Activated CD8-positive, alpha-beta memory T cell treated with anti-CD3 and anti-CD28 coated beads, Interleukin-2, amount 50 U/mL, for 1 hour (primary cell): Measurements from ENCODE around the gene OR8B8.
"Not testable (repeated sequence)": the region's sequence is repeated elsewhere in the genome, so short reads cannot be mapped to it uniquely, and the experiment has no call there.

ENCODE experiments used
- DNase-seq: peaks from one replicate; pipeline ENCODE4 v3.0.0-alpha.2; 2020; ENCODE audit errors: extremely low read depth

Gene OR8B8

DNA sequence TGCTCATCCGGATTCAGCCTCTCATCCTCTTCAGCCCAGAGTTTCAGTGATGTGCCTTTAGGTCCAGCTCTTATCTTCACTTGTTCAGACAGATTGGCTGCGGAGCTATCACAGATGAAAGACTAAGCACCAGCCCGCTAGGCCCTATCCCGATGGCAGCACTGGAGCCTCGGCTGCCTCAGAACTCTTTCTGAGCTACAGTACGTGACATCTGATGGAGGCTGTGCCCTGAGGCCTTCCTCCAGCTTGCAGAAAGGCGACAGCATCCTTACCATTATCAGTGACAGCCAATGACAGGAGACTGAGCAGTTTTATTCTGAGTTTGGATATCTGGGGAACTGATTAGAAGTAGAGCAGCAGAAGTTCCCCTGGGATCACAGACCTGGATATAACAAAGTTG, 4.0 kb downstream of the OR8B8 start:
- no peak for DNase-seq

DNA sequence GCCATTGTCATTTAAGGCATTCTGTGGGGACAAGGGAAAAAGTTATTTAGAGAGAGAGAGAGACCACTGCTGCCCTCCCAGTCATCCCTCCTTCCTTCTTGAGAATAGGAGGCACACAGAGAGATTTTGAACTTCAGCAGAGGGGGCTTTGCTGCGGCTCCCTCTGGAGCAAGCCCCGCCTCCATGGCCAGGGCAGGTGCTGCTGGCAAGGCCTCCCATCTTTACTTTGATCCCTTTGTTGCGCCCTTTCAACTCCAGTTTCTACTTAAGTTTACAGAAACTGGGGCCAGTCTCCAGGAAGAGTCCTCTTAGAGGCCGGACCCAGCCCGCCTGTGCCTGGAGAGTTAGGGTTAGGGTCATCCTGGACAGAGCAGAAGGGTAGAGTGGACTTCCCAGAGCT, 4.4 kb downstream of the OR8B8 start:
- DNase-seq, result no peak

DNA sequence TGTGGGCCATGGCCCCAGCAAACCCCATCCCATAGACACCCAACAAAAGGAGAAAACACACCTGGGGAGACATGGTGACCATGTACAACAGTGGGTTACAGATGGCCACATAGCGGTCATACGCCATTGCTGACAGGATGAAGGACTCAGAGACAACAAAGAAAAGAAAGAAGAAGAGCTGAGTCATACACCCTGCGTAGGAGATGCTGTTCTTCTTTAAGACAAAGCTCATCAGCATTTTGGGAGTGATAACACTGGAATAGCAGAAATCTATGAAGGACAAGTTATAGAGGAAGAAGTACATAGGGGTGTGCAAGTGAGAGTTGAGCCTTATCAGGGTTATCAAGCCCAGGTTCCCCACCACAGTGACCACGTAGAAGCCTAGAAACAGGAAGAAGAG, 4.9 kb downstream of the OR8B8 start:
- no peak for DNase-seq

DNA sequence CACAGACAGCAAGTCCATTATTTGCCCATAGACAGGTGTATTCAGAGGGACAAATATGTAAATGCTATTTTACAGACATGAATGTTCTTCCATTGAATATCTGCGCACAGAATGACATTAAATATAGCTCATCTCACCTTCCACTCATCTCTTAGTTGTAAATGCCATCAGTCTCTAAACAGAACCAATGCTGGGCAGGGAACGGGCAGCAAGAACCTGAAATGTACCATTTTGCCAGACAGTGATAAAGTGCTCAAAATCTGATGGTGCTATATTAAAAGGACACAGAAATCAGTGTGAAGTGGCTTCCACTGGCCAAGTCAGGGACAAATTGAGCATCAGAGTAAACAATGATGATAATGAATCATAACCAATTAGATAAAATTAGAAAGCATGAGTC, 10.8 kb downstream of the OR8B8 start:
- DNase-seq, result no peak

DNA sequence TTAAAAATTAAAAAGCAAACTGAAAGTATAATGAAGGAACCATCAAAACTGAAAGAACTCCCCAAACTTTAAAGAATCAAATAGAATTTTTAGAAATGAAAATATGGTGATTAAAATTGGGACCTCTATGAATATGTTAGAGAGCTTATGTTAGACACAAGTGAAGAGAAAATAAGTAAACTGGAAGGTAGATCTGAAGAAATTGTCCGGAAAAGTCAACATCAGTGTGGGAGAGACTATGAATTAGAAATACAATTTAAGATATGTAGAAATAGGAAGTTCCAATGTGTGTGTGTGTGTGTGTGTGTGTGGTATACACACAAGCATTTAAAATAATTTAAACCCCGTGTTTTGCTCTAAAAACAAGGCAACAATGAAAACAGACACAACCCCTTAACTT, 15.9 kb downstream of the OR8B8 start:
- DNase-seq, result no peak

DNA sequence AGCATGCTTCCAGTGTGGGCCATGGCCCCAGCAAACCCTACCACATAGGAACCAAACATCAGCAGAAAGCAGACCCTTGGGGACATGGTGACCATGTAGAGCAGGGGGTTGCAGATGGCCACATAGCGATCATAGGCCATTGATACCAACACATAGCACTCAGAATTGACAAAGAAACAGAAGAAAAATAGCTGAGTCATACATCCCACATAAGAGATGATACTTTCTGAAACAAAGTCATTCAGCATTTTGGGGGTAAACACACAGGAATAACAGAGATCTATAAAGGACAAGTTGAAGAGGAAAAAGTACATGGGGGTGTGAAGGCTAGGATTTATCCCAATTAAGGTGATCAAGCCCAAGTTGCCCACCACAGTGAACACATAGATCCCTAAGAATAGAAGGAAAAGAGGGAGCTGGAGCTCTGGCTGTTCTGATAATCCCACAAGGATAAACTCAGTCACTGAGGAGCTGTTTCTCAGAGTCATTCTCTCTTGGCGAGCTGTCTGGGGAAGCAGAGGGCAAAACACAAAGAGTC, 21.0 kb downstream of the OR8B8 start, which contains the start of gene OR8B4:
Gene OR8B4 (minus strand): TSS at position 488 of the 538 bp plus-strand sequence. CDS start 0 bp downstream, at position 488.
- DNase-seq, result no peak

DNA sequence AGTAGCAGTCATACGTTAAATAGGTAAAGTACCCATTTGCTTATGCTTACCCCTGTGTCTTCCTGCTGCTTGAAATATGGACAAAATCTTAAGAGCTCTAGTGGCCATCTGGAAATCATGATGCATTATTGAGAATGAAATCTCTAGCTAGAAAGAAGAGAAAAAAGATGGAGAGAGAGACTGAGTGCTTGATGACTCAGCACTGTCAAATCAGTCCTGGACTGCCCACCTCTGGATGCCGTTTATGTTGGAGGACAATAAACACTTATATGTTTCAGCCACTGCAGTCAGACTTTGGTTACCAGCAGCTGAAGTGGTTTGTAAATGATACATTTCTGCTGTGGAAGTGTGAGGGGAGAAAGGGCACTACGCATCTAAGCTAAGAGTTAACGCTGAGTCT, 24.5 kb downstream of the OR8B8 start:
- DNase-seq, result no peak

DNA sequence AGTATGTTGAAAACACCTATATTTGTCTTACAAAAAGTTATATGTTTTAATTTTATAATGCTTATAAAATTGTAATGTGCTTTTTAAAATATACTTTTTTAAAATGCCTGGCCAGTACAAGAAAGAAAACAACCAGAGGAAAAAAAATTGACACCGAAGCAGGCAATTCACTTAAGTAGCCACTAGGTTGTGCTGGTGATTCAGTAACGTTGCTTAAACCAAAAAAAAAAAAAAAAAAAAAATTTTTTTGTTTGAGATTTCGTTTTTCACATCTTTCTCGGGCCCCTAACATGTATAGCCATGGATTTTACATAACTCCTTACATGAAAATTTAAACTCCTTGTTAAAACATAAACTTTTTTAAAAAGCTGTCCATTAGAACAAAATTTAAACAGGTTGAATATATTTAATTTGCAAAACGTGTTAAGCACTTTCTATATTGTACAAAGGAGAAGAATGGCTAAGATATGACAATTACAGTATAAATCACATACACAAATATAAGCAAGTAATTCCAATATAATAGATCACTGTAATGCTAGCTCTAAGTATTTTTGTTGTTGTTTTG, 30.1 kb downstream of the OR8B8 start:
- no peak for DNase-seq

DNA sequence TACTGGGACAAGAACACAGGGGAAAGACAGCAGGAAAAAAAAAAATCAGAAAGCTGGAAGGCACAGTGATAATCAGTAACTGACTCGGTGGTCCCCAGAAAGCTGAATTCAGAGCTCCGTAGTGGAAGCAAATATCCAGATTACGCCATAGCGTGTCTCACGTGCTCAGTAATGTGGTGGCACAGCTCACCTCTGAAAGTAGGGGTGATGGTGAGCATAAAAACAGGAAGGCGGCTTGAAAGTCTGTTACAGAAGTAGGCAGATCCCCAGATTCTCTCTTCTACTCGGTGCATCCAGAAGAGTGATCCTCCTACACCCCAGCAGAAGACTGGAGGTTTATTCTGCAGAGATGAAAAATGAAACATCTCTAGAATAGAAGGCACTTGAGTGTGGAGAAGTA, 35.6 kb downstream of the OR8B8 start:
- no peak for DNase-seq

DNA sequence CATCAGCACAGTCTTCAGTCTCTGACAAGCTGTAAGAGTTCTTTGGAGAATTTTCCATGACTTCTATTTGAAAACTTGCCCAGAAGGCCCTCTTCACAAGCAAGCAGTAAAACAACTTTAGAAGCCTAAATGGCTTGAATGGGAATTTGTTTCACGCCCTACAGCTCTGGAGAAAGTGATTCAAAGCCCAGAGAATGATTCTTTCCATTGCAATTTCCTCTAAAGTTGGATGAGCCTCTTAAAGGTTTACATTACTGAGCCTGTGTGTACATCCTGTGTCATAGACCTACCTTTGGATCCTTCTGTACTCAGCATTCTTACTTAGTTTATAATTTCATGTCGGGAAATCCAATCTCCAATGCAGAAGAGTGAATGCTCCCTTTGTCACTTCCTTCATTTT, 39.9 kb downstream of the OR8B8 start:
- DNase-seq, result no peak

DNA sequence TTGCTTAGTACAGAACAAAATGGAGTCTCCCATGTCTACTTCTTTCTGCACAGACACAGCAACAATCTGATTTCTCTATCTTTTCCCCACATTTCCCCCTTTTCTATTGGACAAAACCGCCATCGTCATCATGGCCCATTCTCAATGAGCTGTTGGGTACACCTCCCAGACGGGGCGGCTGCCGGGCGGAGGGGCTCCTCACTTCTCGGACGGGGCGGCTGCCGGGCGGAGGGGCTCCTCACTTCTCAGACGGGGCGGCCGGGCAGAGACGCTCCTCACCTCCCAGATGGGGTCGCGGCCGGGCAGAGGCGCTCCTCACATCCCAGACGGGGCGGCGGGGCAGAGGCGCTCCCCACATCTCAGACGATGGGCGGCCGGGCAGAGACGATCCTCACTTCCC, 42.3 kb downstream of the OR8B8 start:
- not testable (repeated sequence) for DNase-seq

DNA sequence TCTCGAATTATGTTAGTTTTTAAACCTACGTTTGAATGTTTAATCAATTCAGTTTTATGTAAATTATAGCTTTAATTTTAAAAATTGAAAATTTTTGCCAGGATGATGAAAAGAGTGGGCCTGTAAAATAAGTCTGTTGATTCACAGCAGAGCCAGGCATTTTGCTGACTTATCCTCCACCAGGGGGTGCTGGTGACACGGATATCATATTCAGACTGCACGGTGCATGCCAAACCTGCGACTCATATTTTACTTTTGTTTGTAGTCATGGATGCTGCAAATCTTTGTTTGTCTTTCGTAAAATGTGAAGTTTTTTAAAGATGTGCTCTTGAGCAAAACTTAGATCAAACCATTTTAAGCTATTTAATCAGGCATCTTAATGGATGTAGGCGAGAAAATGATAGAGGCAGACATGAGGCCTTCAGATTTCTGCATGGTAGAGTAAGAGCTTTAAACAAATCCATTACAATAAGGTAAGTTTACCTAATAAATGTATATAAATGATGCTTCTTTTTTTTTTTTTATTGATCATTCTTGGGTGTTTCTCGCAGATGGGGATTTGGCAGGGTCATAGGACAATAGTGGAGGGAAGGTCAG, 43.1 kb downstream of the OR8B8 start:
- DNase-seq, result no peak

DNA sequence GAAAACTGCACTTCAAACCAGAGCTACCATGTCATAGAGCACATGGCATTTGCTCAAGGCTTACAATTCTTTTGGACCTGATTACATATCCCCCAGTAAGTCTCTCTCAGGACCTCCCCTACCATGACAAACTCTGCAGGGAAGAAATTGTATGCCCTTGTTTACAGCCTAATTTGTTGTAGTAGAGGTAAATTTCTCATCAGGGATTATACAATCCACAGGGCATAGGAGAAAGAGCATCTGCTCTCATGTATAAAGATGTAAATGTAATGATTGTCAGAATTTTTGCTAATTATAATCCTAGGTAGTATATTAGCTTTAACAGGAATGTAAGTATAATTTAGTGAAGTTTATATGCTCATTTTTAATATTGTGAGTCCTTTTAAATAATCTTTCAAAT, 46.6 kb downstream of the OR8B8 start, which contains the start of gene OR8B3:
Gene OR8B3 (minus strand): TSS at position 101 of the 400 bp plus-strand sequence. CDS start 1,673 bp downstream, outside the sequence.
- DNase-seq, result no peak

DNA sequence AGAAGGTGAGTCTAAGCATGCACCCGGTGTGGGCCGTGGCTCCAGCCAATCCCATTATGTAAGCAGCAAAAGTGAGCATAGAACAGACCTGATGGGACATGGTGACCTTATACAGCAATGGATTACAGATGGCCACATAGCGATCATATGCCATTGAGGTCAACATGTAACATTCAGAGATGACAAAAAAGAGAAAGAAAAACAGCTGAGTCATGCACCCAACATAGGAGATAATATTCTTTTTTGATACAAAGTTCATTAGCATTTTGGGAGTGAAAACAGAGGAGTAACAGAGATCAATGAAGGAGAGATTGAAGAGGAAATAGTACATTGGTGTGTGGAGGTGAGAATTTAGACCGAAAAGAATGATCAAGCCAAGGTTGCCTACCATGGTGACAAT, 48.6 kb downstream of the OR8B8 start:
- DNase-seq, result not testable (repeated sequence)

DNA sequence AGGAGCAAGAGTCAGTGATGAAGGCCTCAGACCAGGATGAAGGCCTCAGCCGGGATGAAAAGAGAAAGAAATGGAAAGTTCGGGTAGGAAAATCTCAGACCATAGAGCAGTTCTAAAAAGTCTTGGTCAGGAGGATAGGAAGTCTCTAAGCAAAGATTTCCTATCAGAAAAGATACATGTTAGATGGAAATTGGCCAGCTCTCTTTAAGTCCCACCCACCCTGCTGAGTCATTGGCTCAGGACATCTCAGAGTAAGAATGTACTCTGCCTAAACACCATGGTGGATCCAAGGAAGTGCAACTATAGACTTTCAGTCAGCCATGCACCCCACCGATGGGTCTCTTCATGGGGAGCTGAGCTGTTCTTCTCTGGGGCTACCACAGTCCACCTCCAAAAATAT, 51.1 kb downstream of the OR8B8 start:
- no peak for DNase-seq
